SK-N-SH treated with all-trans-retinoic acid at 6 μM for 48 hours (cell line): ENCODE data around the gene DST.

Experiments used
- ATAC-seq: fragments of 200-7000 bp; cut with Tn5 transposase; 3 replicates; pipeline ENCODE4 v1.9.1; 2020; ENCODE audit warnings: mild to moderate bottlenecking, moderate library complexity
- ARNTL ChIP-seq: fragments of 450-650 bp; formaldehyde crosslinking; IDR thresholded peaks from 2 replicates; pipeline ENCODE4 v1.5.0; 2020; ENCODE audit warnings: low read depth, mild to moderate bottlenecking, moderate library complexity, borderline replicate concordance
- BACH2 ChIP-seq: fragments of 250-450 bp; sonication (Bioruptor Pico); IDR thresholded peaks from 2 replicates; pipeline ENCODE4 v1.9.0; 2021; ENCODE audit warnings: mild to moderate bottlenecking, borderline replicate concordance
- CSDC2 ChIP-seq: fragments of 250-450 bp; sonication (Bioruptor Pico); IDR thresholded peaks from 2 replicates; pipeline ENCODE4 v1.5.0; 2020; ENCODE audit warnings: mild to moderate bottlenecking, moderate library complexity
- ESRRG ChIP-seq: fragments of 250-450 bp; sonication (Bioruptor Pico); IDR thresholded peaks from 2 replicates; pipeline ENCODE4 v1.6.1; 2021; ENCODE audit warnings: mild to moderate bottlenecking
- GLIS3 ChIP-seq: fragments of 250-450 bp; sonication (Bioruptor Pico); IDR thresholded peaks from 2 replicates; pipeline ENCODE4 v1.5.0; 2020; ENCODE audit warnings: mild to moderate bottlenecking, moderate library complexity
- ISL1 ChIP-seq: fragments of 250-450 bp; sonication (Bioruptor Pico); IDR thresholded peaks from 2 replicates; pipeline ENCODE4 v2.1.2; 2022; ENCODE audit warnings: mild to moderate bottlenecking, moderate library complexity
- PPARA ChIP-seq: fragments of 250-450 bp; sonication (Bioruptor Pico); IDR thresholded peaks from 2 replicates; pipeline ENCODE4 v1.5.0; 2020; ENCODE audit warnings: mild to moderate bottlenecking, borderline replicate concordance
- RARB ChIP-seq: fragments of 250-450 bp; sonication (Bioruptor Pico); IDR thresholded peaks from 2 replicates; pipeline ENCODE4 v1.8.0; 2021; ENCODE audit warnings: mild to moderate bottlenecking, moderate library complexity
- TCF4 ChIP-seq: fragments of 250-450 bp; sonication (Bioruptor Pico); IDR thresholded peaks from 2 replicates; pipeline ENCODE4 v1.8.0; 2021; ENCODE audit warnings: mild to moderate bottlenecking, moderate library complexity, borderline replicate concordance
- TOX ChIP-seq: fragments of 250-450 bp; sonication (Bioruptor Pico); IDR thresholded peaks from 2 replicates; pipeline ENCODE4 v1.8.0; 2021; ENCODE audit warnings: mild to moderate bottlenecking, moderate library complexity, borderline replicate concordance
- ZC3H10 ChIP-seq: fragments of 250-450 bp; sonication (Bioruptor Pico); IDR thresholded peaks from 2 replicates; pipeline ENCODE4 v1.5.1; 2021; ENCODE audit warnings: mild to moderate bottlenecking, moderate library complexity
- ZFP3 ChIP-seq: fragments of 250-450 bp; sonication (Bioruptor Pico); IDR thresholded peaks from 2 replicates; pipeline ENCODE4 v1.5.0; 2020; ENCODE audit warnings: mild to moderate bottlenecking, moderate library complexity
- ZFP30 ChIP-seq: fragments of 450-650 bp; formaldehyde crosslinking; IDR thresholded peaks from 2 replicates; pipeline ENCODE4 v1.5.0; 2022; ENCODE audit warnings: mild to moderate bottlenecking, moderate library complexity
- ZNF565 ChIP-seq: fragments of 450-650 bp; formaldehyde crosslinking; conservative IDR thresholded peaks from 2 replicates; pipeline ENCODE4 v1.5.0; 2020; ENCODE audit warnings: low read depth, mild to moderate bottlenecking, moderate library complexity
- ZNF70 ChIP-seq: fragments of 450-650 bp; formaldehyde crosslinking; IDR thresholded peaks from 2 replicates; pipeline ENCODE4 v1.5.0; 2020; ENCODE audit warnings: mild to moderate bottlenecking, moderate library complexity
- ZNF8 ChIP-seq: fragments of 450-650 bp; formaldehyde crosslinking; IDR thresholded peaks from 2 replicates; pipeline ENCODE4 v1.5.0; 2020; ENCODE audit warnings: mild to moderate bottlenecking, moderate library complexity
- TF ChIP-seq, protein P1 (sequence below): fragments of 250-450 bp; sonication (Bioruptor Pico); IDR thresholded peaks from 2 replicates; pipeline ENCODE4 v1.8.0; 2020; ENCODE audit warnings: mild to moderate bottlenecking, moderate library complexity, borderline replicate concordance
- TF ChIP-seq, protein P2 (sequence below): fragments of 250-450 bp; sonication (Bioruptor Pico); IDR thresholded peaks from 2 replicates; pipeline ENCODE4 v1.5.1; 2020; ENCODE audit warnings: low read depth, mild to moderate bottlenecking, moderate library complexity
- TF ChIP-seq, protein P3 (sequence below): fragments of 250-450 bp; sonication (Bioruptor Pico); IDR thresholded peaks from 2 replicates; pipeline ENCODE4 v1.5.1; 2021; ENCODE audit warnings: mild to moderate bottlenecking, moderate library complexity
- TF ChIP-seq, protein P4 (sequence below): fragments of 250-450 bp; sonication (Bioruptor Pico); IDR thresholded peaks from 2 replicates; pipeline ENCODE4 v1.5.0; 2020; ENCODE audit warnings: mild to moderate bottlenecking, moderate library complexity
- TF ChIP-seq, protein P5 (sequence below): fragments of 250-450 bp; sonication (Bioruptor Pico); IDR thresholded peaks from 2 replicates; pipeline ENCODE4 v1.8.0; 2021; ENCODE audit warnings: low read depth, mild to moderate bottlenecking, moderate library complexity, borderline replicate concordance

DST gene

DNA sequence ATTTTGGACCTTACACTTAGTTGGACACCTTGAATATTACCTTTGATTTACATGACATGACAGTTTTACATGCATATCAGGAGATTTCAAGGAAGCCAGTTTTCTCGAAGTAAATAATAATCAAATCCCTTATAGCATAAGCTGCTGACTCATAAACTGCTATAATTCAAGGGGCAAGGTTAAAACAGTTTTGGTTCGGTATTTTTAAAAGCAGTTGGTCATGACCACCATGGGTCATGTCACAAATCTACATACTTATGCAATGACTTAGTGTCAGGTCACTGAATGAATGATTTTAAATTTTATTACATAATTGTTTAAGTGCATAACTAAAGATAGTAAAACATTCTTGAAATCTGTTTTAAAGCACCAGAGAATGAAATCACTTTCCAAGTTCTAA lies 158.0 kb downstream of the DST start (continued):
- TF ChIP-seq ARNTL (CRISPR knock-in tag): no peak
- TF ChIP-seq ZC3H10 (CRISPR knock-in tag): 0 out of 2 replicates have a peak, but pooled peaks have one; percentile 63
- TF ChIP-seq, protein P1, sequence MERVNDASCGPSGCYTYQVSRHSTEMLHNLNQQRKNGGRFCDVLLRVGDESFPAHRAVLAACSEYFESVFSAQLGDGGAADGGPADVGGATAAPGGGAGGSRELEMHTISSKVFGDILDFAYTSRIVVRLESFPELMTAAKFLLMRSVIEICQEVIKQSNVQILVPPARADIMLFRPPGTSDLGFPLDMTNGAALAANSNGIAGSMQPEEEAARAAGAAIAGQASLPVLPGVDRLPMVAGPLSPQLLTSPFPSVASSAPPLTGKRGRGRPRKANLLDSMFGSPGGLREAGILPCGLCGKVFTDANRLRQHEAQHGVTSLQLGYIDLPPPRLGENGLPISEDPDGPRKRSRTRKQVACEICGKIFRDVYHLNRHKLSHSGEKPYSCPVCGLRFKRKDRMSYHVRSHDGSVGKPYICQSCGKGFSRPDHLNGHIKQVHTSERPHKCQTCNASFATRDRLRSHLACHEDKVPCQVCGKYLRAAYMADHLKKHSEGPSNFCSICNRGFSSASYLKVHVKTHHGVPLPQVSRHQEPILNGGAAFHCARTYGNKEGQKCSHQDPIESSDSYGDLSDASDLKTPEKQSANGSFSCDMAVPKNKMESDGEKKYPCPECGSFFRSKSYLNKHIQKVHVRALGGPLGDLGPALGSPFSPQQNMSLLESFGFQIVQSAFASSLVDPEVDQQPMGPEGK (CRISPR knock-in tag): peak; percentile 78
- TF ChIP-seq, all 23 proteins: peak for 5

DNA sequence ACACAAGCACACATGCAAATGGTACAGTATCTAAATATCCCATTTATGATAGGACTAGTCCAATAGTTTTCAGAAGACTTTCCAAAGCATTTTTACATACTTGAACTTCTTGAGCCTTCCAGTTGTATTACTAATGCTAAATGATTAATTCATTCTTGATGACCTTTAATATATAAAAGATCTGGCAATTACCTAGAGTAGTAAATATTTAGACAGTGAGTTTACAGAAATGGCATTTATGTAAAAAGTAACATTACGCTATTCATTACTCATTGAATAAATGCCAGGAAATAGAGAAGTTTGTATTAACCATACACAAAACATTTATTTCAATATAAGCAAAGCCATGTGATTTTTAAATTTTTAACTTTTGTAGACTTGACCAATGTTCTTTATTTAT lies 158.8 kb downstream of the DST start:
- TF ChIP-seq, protein P1 (CRISPR knock-in tag): no peak
- peak; percentile 45 for TF ChIP-seq ISL1 (CRISPR knock-in tag)
- peak; percentile 68; the same call in 1 of the 2 replicates for TF ChIP-seq TOX (CRISPR knock-in tag)
- peak; percentile 46 for ATAC-seq

DNA sequence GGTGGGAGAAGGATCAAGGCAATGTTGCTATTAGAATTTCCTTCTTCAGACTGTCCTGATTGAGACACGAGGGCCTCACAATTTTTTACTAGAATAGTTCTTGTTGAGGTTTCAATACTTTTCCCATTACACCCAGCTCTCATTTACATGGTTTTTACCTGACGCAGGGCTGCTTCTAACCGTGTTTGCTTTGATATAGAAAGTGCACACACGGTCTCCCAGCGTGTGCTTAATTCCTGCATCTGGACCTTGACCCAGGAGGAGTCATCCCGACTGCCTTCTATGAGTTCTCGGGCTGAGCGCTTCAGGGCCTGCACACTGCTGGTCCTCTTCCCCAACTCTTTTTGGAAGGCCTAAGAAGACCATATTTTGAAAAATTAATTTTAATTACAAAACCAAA lies 160.2 kb downstream of the DST start:
- no peak for TF ChIP-seq BACH2 (CRISPR knock-in tag)
- TF ChIP-seq ZC3H10 (CRISPR knock-in tag): no peak
- no peak for TF ChIP-seq PPARA (CRISPR knock-in tag)
- TF ChIP-seq RARB (CRISPR knock-in tag): no peak
- TF ChIP-seq GLIS3 (CRISPR knock-in tag): no peak
- no peak for TF ChIP-seq ZFP3 (CRISPR knock-in tag)
- TF ChIP-seq, protein P2, sequence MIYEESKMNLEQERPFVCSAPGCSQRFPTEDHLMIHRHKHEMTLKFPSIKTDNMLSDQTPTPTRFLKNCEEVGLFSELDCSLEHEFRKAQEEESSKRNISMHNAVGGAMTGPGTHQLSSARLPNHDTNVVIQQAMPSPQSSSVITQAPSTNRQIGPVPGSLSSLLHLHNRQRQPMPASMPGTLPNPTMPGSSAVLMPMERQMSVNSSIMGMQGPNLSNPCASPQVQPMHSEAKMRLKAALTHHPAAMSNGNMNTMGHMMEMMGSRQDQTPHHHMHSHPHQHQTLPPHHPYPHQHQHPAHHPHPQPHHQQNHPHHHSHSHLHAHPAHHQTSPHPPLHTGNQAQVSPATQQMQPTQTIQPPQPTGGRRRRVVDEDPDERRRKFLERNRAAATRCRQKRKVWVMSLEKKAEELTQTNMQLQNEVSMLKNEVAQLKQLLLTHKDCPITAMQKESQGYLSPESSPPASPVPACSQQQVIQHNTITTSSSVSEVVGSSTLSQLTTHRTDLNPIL (CRISPR knock-in tag): no peak
- TF ChIP-seq ISL1 (CRISPR knock-in tag): no peak
- TF ChIP-seq TCF4 (CRISPR knock-in tag): no peak
- TF ChIP-seq, protein P3, sequence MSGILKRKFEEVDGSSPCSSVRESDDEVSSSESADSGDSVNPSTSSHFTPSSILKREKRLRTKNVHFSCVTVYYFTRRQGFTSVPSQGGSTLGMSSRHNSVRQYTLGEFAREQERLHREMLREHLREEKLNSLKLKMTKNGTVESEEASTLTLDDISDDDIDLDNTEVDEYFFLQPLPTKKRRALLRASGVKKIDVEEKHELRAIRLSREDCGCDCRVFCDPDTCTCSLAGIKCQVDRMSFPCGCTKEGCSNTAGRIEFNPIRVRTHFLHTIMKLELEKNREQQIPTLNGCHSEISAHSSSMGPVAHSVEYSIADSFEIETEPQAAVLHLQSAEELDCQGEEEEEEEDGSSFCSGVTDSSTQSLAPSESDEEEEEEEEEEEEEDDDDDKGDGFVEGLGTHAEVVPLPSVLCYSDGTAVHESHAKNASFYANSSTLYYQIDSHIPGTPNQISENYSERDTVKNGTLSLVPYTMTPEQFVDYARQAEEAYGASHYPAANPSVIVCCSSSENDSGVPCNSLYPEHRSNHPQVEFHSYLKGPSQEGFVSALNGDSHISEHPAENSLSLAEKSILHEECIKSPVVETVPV: no peak
- no peak for TF ChIP-seq ZNF565 (CRISPR knock-in tag)
- TF ChIP-seq CSDC2: no peak
- no peak for TF ChIP-seq ZNF8 (CRISPR knock-in tag)
- TF ChIP-seq ARNTL (CRISPR knock-in tag): no peak
- no peak for ATAC-seq

DNA sequence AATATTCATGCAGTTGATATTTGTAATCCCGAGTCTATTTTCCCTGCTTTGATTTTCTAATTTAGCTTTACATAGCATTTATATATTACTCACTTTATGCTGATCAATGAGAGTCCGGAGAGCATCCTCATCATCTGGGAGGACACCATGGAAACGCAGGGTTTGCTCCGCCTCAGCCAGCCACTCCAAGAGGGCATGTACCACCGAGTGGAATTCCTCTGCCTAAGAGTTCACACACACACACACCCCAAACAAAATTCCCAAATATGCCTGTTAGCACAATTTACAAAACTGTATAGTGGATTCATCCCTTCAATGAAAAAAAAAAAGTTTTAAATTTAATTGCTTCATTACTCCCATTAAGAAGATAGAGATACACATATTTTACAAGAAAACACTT lies 160.7 kb downstream of the DST start:
- TF ChIP-seq BACH2 (CRISPR knock-in tag) (no peak), ARNTL (CRISPR knock-in tag) (no peak), ESRRG (CRISPR knock-in tag) (no peak), TOX (CRISPR knock-in tag) (no peak), TCF4 (CRISPR knock-in tag) (no peak), CSDC2 (no peak), ZFP30 (no peak), ZNF70 (CRISPR knock-in tag) (no peak), GLIS3 (CRISPR knock-in tag) (no peak), PPARA (CRISPR knock-in tag) (no peak), RARB (CRISPR knock-in tag) (no peak), ZNF8 (CRISPR knock-in tag) (no peak), ZC3H10 (CRISPR knock-in tag) (no peak)
- TF ChIP-seq, protein P4, sequence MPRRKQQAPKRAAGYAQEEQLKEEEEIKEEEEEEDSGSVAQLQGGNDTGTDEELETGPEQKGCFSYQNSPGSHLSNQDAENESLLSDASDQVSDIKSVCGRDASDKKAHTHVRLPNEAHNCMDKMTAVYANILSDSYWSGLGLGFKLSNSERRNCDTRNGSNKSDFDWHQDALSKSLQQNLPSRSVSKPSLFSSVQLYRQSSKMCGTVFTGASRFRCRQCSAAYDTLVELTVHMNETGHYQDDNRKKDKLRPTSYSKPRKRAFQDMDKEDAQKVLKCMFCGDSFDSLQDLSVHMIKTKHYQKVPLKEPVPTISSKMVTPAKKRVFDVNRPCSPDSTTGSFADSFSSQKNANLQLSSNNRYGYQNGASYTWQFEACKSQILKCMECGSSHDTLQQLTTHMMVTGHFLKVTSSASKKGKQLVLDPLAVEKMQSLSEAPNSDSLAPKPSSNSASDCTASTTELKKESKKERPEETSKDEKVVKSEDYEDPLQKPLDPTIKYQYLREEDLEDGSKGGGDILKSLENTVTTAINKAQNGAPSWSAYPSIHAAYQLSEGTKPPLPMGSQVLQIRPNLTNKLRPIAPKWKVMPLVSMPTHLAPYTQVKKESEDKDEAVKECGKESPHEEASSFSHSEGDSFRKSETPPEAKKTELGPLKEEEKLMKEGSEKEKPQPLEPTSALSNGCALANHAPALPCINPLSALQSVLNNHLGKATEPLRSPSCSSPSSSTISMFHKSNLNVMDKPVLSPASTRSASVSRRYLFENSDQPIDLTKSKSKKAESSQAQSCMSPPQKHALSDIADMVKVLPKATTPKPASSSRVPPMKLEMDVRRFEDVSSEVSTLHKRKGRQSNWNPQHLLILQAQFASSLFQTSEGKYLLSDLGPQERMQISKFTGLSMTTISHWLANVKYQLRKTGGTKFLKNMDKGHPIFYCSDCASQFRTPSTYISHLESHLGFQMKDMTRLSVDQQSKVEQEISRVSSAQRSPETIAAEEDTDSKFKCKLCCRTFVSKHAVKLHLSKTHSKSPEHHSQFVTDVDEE (CRISPR knock-in tag): no peak
- TF ChIP-seq, protein P1 (CRISPR knock-in tag): no peak
- TF ChIP-seq, protein P5, sequence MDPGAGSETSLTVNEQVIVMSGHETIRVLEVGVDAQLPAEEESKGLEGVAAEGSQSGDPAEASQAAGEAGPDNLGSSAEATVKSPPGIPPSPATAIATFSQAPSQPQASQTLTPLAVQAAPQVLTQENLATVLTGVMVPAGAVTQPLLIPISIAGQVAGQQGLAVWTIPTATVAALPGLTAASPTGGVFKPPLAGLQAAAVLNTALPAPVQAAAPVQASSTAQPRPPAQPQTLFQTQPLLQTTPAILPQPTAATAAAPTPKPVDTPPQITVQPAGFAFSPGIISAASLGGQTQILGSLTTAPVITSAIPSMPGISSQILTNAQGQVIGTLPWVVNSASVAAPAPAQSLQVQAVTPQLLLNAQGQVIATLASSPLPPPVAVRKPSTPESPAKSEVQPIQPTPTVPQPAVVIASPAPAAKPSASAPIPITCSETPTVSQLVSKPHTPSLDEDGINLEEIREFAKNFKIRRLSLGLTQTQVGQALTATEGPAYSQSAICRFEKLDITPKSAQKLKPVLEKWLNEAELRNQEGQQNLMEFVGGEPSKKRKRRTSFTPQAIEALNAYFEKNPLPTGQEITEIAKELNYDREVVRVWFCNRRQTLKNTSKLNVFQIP (CRISPR knock-in tag): no peak
- no peak for ATAC-seq
